ENCODE results near the gene B4GALT7. TPM values are rescaled to one million over a fixed set of nuclear protein-coding genes. Genes with fewer than 3 reads are reported as not detected.

Gene B4GALT7
- total RNA-seq, 1 donor from 2014 or later: 22.4 TPM

DNA sequence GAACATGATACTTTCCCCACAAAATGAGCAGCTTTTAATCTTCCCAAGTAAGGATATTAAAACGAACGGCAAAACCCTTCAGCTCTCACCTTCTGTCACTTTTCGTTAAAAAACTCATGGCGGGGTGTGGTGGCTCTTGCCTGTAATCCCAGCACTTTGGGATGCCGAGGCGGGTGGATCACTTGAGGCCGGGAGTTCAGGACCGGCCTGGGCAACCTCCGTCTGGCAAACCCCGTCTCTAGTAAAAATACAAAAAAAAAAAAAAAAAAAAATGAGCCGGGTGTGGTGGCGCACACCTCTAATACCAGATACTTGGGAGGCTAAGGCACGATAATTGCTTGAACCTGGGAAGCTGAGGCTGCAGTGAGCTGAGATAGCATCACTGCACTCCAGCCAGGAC lies 7.0 kb upstream of the B4GALT7 start:
- intact Hi-C loops (cut with micrococcal nuclease): loop anchor here (1.0 to 5.0 kb wide), 4 partner anchors 7 to 612 kb away; partner anchors contain the start of genes B4GALT7, DDX41, FAM193B and HNRNPAB

DNA sequence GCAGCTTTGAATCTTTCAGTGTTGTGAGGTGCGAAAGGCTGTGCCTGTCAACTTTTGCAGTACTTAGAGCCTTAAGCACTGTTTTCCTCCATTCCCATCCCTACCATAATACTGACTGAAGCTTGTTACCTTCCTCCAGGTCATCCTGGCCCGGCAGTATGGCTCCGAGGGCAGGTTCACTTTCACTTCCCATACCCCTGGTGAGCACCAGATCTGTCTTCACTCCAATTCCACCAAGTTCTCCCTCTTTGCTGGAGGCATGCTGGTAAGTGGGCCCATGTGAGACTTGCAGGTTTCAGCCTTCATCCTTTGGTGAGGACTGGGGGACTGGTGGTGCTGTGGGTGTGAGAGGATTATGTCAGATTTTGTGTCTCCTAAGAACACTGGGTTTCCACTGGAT lies 6.4 kb upstream of the B4GALT7 start:
- intact Hi-C loops (cut with micrococcal nuclease): loop anchor here (2.0 to 5.0 kb wide), 2 partner anchors 76 to 611 kb away; partner anchors contain the start of genes DDX41 and HNRNPAB

DNA sequence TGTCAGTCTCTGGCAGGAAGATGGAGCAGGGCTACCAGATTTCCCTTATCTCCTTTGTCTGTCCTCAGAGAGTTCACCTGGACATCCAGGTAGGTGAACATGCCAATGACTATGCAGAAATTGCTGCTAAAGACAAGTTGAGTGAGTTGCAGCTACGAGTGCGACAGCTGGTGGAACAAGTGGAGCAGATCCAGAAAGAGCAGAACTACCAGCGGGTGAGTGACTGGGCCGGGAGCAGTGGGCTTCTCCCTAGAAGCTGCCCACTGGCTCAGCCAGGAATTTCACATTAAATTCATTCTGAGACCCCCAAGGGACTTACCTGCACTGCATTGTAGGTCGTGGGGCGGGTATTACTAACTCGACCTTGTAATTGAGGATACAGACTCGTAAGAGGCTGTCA lies 5.9 kb upstream of the B4GALT7 start:
- intact Hi-C loops (cut with micrococcal nuclease): loop anchor here (5.0 kb wide), 1 partner anchor 77 kb away; the partner anchor contains the start of gene DDX41

DNA sequence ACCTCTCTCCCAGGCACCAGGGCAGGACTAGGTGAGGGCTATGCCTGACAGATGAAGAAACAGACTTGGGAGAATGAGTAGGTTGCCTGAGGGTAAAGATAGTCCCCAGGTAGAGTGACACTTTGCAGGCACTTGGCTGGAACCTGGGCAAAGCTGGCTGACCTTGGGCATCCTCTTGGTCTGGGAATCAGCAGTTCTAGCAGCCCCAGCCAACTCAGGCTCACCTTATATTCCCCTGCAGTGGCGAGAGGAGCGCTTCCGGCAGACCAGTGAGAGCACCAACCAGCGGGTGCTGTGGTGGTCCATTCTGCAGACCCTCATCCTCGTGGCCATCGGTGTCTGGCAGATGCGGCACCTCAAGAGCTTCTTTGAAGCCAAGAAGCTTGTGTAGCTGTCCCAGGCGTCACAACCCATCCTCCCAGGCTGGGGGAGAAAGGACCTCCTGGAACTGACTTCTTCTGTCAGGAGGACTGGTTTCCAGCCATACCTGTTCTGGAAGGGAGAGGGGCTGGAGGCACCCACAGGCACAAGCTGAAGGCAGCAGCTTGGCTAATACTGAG lies 4.8 kb upstream of the B4GALT7 start:
- intact Hi-C loops (cut with micrococcal nuclease): no loop called here

DNA sequence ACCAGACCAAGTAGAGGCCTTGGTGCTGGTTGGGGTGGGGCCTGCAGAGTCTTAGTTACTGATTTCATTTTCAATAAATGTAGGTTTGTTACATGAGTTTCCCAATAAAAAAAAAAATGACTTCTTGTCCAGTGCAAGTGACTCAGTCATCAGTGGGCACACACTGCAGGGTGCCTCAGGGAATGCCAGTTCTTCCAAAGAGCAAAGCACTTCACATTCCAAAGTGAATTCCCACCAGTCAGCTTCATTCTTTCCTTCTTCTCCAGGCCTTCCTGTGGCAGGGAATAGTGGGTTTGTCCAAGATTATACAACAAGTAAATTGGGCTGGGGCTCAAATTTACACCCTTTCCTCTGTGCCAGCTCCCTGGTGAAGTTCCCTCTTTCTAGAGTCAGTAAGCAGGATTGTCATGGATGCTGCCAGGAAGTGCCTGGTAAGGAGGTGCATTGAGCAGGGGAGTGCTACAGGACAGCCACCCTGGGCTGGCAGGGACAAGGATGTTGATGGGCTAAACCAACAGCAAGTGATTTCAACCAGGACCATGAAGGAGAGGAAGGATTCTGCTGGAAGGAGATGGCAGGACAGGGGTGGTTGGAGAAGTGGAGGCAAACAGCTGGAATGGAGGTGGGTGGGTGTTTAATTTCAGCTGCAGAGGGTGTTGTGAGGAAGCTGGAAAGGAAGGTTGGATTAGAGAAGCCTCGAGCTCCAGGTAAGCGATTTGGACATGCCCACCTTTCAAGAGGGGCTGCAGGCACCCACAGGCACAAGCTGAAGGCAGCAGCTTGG lies 3.7 kb upstream of the B4GALT7 start:
- intact Hi-C loops (cut with micrococcal nuclease): no loop called here

DNA sequence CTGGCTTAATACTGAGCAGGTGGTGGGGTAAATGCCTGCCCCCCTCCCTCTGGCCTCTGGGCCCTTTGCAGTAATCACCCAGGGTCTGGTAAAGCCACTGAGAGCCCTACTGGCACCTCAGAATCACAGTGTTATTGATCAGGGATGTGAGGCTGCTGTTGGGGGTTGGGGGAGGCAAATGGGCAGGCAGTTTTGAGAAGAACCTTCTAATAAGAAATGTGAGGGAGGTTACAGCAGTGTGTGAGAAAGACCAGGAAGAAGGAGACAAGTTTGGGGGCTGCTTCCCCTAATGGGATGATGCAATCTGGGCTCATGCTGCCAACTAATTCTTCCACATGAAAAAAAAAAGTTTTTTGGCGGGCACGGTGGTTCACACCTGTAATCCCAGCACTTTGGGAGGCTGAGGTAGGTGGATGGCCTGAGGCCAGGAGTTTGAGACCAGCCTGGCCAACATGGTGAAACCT lies 3.1 kb upstream of the B4GALT7 start:
- intact Hi-C loops (cut with micrococcal nuclease): no loop called here

DNA sequence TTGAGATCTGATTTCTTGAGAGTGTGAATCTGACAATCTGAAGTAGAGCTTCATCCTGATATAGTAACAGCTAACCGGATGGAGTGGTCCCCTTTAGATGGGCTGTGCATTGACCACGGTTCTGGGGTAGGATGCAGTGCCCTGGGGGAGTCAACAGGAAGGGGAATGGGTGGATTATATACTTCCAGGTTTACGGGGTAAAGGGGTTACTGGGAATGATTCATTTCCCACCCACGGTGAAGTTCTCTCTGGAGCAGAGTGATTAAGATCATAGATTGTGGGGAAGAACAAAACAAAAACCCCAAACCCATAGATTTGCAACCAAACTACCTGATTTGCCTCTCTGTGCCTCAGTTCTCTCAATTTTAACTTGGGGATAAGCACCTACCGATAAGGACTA lies 1.5 kb upstream of the B4GALT7 start:
- intact Hi-C loops (cut with micrococcal nuclease): no loop called here

DNA sequence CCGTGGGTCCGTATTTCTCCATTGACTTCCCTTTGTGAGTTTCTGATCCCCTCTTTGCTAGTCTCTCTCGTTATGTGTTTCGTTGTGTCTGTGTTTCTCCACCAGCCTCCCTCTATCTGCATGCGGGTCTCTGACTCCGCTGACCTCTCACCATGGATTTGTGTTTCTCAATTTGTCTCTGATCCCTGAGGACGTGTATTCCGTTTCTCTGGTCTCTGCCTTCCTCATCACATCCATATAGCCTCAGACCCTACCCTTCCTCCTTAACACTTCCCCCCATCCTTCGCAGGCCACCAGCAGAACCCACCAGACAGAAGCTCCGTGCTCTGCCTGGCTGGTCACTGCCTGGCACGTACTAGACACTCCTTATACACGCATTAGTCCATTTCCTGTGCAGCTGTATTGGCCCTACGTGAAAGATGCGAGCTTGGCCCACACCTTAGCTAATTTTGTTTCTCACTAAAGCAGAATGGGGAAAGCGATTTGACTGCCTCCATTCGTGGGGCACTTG lies 631 bp downstream of the B4GALT7 start:
- intact Hi-C loops (cut with micrococcal nuclease): loop anchor here (1.0 kb wide), 1 partner anchor 8 kb away; the partner anchor contains the start of gene TMED9

DNA sequence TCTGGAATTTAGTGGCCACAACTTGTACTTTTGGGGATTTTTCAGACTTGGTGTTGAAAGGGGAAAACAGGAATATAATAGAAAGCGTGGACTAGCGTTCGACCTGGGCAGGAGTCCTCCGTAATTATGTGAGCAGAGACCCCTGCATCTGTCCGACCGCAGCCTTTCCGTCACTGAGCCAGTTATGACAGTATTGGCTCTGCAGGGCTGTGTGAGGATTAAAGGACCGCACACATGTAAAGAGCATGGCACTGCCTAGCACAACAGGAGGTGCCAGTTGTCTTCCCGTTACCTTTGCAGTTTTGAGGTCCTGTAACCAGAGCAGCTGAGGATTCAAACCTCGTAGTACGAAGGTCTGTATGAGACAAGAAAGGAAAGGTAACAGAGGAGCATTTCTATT lies 1.2 kb downstream of the B4GALT7 start:
- intact Hi-C loops (cut with micrococcal nuclease): no loop called here

DNA sequence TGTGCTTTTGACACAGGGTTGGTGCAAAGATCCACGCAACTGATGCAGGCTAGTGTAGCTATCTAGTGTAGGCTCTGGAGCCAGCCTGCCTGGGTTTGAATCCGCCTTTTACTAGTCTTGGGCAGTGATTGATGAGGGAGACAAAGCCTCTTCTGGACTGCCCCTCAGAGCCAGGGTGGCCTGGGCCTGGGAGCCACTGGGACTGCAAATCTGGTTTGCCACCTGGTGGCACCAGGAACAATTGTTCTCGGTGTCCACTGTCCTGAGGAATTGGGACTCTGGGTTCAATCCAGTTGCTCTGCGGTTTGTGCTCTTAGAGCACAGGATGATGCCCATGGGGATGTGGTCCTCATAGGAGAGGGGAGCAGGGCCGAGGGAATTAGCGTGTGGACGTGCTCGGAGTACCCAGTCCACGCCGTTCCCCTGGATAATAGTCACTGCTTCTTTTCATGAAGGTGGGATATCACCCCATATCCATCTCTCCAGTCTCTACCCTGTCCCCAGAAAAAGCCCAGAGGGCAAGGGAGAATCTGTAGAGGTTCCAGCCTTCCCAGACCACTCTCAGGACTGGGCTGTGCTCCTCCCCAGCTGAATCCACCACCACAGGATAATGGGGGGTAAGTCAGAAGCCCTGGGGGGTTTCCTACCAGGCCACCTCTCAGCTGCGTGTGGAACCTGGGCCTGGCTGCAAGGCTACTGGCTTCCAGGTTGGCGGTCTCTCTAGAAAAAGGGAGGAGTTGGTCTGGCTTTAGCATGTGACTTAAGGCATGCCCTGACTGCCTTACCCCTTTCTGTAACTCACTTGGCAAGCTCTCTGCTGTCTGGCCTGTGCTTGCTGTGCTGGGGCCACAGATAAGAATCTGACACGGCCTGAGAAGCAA lies 1.9 kb downstream of the B4GALT7 start:
- intact Hi-C loops (cut with micrococcal nuclease): no loop called here

DNA sequence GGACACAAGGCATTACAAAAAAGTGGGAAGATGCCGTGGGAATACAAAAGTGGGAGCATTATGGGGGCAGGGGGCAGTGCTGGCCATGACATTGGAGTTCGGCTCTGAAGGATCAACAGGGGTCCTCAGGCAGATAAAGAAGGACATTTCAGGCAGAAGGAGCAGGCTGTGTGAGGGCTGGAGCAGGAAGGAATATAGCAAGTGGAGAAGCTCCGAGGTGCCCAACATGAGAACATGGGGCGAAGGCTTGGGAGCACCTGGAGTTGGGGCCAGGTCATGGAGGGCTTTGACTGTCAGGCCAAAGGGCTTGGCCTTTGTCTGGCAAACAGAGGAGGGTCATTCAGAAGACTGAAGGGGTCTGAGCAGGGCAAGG lies 2.5 kb downstream of the B4GALT7 start:
- intact Hi-C loops (cut with micrococcal nuclease): no loop called here

DNA sequence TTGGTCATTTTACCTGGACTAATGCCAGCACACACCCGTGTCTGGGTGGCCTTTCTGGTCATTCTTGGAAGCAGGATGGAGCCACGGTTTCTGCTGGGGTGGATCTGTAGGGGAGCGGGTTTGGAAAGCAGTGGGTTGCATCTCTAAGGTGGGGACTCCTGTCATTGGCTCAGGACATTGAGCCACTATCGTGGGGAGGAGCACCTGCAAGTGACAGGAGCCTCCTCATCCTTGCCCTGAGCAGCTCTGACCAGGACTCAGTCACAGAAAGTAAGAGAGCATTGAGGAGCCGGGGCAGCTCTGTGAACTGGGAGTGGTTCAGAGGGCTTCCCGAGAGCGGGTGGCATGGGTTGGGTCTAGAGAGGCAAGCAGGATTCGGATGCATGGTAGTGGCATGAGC lies 3.7 kb downstream of the B4GALT7 start:
- intact Hi-C loops (cut with micrococcal nuclease): no loop called here

DNA sequence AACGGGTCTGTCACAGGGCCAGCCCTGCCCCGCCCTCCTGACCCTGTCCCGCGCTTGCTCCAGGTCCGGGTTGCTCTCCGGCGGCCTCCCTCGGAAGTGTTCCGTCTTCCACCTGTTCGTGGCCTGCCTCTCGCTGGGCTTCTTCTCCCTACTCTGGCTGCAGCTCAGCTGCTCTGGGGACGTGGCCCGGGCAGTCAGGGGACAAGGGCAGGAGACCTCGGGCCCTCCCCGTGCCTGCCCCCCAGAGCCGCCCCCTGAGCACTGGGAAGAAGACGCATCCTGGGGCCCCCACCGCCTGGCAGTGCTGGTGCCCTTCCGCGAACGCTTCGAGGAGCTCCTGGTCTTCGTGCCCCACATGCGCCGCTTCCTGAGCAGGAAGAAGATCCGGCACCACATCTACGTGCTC lies 4.2 kb downstream of the B4GALT7 start:
- intact Hi-C loops (cut with micrococcal nuclease): no loop called here

DNA sequence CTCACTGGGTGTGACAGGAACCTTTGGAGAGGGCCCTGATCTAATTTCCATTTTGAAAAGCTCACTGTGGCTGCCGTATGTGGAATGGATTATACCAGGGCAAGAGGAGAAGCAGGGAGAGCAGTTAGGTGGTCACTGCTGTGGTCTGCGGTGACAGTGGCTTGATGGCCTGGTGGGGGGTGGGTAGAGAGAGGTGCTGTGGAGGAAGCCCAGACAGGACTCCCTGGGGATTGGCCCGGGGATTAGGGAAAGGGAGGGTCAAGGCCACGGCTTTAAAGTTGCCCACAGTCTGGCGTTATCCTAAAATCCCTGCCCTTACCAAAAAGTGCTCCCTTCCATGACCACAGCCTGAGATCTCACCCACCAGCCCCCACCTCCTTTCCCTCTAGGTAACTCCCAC lies 4.7 kb downstream of the B4GALT7 start:
- intact Hi-C loops (cut with micrococcal nuclease): no loop called here

DNA sequence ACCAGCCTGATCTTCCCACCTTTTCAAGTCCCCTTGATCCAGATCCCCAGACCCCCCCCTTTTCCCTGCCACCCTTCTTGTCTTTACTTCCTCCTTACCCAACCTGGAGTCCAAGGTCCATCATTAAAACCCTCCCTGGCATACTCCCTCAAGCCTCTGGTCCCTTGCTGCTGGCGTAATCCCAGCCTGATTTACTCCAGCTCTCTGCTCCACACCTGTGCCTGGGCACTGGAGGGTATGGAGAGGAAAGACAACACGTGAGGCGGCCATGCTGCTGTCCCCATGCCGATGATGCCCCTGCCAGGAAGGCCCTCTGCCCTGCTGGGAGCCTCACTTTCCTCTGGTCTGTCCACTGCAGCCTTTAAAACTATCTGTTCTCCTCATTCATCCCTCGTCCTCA lies 5.1 kb downstream of the B4GALT7 start:
- intact Hi-C loops (cut with micrococcal nuclease): no loop called here

DNA sequence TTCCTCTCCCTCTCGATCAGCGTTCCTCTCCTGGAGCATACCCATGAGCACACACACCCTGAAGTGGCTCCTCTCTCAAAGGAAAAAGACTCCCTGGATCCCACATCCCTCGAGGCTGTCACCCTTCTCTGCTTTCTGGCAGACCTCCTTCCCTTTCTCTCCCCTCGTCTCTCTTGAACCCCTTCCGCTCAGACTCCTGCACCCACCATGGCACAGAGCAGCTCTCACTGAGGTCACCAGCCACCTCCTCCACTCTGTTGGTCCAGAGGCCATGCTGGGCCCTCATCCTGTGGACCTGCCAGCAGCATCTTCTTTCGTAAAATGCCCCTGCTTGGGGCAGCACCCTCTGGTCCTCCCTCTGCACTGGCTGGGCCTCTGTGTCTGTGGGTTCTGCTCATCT lies 5.7 kb downstream of the B4GALT7 start:
- intact Hi-C loops (cut with micrococcal nuclease): no loop called here

DNA sequence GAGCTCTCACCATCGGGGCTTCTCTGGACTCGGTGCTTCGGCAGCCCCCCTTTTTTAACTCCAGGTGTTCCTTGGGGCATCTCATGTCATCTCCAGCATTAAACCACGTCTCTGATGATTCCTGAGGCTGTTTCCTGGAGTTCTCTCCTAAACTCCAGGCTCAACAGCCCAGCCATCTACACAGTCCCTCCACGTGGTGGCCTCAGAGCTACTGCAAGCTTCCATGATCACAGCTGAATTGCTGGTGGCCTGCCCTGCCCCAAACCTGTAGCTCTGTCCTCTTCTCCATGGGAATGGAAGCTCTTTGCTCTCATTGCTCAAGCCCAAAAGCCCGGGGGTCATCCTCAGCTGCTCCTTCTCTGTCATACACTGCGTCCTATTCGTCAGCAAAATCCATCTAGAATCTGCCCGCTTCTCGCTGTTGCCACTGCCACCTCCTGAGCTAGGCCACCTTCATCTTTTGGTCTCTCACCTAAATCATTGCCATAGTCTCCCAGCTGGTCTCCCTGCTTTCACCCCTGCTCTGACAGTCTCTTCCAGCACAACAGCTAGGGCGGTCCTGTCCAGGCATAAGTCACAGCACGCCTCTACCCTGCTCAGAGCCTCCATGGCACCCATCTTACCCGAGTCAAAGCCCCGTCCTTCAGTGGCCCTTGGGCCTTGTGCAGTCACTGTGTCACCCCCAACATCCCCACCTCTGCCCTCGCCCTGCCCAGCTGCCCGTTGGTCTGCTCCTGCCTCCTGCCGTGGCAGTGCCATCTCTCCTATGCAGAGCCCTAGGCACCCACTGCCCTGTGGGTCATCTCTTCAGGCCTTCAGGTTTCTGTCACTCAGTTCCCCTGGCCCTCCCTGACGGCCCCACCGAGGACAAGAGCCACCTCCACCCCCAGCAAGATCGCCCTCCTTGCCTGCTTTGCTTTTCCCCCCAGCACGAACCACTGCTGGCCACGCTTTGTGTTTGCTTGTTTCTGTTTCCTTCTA lies 6.4 kb downstream of the B4GALT7 start:
- intact Hi-C loops (cut with micrococcal nuclease): no loop called here

DNA sequence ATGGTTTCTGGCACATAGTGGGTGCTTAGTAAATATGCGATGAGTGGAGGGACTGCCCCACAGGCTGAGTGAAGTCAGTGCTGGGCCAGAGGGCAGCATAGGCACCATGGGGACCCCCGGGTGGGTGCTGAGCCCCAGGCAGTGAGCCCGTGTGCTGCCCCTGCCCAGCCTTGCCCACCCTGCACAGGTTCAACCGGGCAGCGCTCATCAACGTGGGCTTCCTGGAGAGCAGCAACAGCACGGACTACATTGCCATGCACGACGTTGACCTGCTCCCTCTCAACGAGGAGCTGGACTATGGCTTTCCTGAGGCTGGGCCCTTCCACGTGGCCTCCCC lies 7.2 kb downstream of the B4GALT7 start:
- intact Hi-C loops (cut with micrococcal nuclease): no loop called here

DNA sequence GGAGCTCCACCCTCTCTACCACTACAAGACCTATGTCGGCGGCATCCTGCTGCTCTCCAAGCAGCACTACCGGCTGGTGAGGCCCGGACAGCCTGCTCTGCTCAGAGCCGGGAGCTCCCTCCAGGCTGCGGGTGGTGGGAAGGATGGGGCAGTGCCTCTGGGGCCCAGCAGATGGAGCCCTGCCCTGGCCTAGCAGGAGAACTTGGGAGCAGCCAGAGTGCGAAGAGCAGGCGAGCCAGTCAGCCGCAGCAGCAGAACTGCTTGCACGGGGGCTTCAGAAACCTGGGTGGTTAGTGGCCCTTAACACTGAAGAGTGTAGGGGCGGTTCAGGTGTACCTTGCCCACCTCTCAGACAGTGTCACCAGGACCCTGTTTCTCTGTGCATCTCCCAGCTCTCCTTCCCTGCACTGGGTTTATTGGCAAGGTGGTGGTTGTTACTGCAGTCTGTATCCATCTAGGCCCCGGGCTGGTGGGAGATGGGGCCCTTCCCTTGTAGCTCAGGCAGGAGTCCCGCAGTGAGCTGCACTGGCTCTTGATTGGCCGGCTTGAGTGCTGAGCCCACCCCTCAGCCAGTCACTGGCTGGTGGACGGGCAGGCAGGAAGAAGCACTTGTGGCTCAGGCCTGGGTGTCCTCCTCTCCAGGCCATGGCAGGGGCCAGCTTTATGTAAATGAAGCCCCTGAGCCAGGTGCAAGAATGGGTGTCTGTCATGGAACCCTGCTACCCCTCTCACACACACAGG lies 7.7 kb downstream of the B4GALT7 start:
- intact Hi-C loops (cut with micrococcal nuclease): no loop called here

Measured in T-helper 2 cell treated with Interferon-gamma antibody and Interleukin-4, amounts not matched to agents 100 ng/mL and 5 ng/mL, for 36 hours (primary cell).